GM12873 (cell line): ENCODE measurements around the gene DIDO1.

ENCODE experiments used
- TF ChIP-seq, protein P1 (sequence below): IDR thresholded peaks from 2 replicates; pipeline ENCODE4 v1.5.1; 2012; ENCODE audit warnings: low read depth, mild to moderate bottlenecking, moderate library complexity, low read length, control low read depth; ENCODE audit not compliant: insufficient read depth; ENCODE audit errors: missing control alignments

The DIDO1 gene

DNA sequence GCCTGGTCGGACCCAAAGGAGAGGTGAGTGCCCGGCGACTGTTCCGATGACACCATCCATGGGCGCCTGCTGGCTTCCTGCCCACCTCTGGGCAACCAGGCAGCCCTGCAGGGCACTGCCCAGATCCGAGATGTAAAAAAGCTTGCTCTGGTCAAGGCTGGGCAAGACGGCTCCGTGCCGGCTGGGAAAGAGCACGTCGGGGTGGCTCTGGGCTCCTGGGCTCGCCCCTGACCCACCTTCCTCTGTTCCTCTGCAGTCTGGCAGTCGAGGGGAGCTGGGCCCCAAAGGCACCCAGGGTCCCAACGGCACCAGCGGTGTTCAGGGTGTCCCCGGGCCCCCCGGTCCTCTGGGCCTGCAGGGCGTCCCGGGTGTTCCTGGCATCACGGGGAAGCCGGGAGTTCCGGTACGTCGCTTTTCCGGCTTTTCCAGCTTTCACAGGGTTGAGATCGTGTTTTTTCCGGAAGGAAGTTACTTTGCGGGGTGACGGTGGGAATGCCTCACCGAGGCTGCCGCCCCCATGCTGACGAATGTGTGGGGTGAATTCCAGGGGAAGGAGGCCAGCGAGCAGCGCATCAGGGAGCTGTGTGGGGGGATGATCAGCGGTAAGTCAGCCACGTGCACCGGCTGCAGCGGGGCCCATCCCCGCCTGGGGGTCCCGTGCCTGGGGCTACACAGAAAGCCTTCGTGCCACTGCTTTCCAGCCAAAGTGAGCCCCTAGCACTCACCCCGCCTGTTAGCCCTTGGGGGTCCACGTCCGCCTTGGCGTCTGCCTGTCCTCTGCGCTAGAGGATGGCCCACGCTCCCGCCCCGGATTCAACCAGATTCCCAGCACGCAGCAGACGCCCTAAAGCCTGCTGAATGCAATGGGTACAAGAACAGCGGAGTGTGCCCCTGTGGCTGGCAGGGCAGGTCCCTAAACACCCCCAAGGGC is 90.1 kb downstream of the DIDO1 start:
- TF ChIP-seq, protein P1, sequence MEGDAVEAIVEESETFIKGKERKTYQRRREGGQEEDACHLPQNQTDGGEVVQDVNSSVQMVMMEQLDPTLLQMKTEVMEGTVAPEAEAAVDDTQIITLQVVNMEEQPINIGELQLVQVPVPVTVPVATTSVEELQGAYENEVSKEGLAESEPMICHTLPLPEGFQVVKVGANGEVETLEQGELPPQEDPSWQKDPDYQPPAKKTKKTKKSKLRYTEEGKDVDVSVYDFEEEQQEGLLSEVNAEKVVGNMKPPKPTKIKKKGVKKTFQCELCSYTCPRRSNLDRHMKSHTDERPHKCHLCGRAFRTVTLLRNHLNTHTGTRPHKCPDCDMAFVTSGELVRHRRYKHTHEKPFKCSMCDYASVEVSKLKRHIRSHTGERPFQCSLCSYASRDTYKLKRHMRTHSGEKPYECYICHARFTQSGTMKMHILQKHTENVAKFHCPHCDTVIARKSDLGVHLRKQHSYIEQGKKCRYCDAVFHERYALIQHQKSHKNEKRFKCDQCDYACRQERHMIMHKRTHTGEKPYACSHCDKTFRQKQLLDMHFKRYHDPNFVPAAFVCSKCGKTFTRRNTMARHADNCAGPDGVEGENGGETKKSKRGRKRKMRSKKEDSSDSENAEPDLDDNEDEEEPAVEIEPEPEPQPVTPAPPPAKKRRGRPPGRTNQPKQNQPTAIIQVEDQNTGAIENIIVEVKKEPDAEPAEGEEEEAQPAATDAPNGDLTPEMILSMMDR: no peak

DNA sequence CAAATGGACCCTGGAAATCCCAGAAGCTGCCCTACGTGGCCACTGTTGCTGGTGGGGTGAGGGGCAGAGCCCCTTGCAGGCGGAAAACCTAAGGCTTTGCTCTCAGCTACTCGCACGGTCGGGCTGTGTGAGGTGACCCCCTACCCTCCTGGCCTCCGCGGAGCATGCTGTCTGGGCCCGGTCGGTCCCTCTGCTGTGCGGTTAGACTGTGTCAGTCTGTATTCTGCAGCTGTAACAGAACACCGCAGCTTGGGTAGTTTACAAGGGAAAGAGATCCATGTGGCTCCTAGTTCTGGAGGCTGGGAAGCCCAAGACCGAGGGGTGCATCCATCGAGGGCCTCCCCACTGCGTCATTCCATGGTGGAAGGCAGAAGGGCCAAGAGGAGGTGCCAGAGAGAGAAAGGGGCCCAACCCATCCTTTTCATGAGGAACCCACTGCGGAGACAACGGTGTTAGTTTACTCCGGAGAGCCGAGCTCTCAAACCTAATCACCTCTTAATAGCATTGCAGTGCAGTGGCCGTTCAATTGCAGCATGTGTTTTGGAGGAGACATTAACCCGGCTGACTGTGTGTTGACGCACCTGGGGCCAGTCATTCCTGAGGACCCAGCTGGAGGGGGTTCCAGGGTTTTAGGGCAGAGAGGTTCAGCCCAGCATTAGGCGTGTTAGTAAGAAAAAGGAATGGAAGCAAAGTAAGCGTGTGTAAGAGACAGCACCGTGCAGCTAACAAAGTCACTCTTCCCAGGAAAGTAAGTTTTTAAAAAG is 91.2 kb downstream of the DIDO1 start:
- TF ChIP-seq, protein P1: no peak

DNA sequence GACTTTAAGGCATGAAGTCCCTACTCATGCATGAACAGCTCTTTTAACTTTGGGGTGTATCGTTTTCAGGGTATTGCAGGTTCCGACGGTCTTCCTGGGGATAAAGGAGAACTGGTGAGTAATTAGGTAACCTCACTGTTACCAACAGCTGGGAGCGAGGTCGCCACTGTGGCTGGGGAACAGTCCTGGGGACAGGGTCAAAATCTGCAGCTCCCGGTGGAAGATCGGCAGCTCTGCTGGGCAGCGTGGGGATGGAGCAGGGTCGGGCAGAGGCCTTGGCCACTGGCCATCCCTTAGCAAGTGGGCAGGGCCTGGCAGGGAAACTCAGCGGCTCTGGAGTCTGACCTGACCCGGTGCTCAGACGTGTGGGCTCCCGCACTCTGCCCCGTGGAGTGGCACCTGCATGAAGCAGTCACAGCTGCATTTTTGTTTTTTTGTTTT is 93.3 kb downstream of the DIDO1 start:
- TF ChIP-seq, protein P1: no peak

DNA sequence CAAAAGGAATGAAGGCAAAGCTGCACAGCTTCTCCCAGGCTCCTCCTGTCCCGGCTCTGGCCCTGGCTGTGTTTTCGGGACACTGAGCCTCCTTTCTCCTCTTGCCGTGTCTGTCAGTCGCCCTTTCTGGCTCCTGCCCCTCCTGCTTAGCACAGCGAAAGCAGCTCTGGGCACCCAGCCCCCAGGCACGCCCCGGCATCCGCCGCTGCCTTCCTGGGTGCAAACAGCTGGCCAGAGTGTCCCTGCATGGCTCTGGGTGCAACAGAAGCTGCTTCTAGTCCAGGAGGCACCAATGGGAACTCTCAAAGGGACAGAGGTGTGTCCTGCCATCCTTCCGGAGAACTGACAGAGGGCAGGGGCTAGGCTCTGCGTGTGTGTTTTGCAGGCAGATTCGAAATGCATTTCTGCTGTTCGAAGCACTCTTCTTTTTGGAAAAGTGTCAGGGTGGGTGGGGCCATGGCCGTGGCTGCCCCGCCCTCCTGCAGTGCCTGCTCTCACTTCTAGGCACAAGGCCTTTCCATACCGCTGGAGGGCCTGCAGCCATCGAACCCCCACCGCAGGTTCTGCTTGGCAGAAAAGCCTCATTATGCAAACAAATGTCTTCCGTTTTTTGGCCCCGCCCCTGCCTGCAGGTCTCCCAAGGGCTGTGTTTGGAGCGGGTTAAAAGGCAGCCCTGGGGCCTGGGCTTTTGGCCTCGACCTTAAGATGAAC is 93.9 kb downstream of the DIDO1 start:
- TF ChIP-seq, protein P1: peak; percentile 29

DNA sequence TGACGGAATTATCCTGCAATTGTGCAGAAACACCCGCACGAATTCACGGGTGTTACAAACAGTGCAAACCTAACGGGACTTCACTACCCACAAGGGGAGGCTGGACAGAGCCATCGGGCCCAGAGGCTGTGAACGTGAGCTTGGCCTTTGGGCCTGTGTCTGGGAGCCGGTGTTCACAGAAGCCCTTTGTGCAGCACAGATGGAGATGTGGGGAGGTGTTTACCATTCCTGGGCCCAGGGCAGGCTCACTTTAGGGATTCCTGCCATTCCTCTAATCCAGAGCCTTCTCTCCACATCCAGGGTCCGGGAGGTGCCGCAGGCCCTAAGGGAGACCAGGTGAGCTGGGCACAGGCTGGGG is 94.5 kb downstream of the DIDO1 start:
- TF ChIP-seq, protein P1: no peak

DNA sequence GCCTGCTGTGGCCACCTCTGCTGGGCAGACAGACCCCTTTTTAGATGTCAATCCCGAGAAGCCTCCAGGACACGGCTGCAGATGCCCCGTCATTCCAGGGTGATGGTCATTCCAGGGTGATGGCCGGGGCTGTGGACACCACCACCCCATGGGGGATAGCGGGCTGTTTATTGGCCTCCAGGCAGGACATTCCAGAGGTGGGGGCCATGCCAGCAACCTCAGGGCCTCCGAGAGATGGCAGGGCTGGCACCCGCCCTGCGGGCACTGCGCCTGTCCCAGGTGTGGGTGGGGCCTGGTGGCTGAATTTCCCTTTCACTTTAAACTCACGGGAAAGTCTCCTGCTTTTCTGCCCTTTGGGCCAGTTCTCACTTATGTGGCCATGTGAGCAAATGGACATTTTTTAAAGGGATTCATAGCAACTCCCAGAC is 94.9 kb downstream of the DIDO1 start:
- TF ChIP-seq, protein P1: no peak
